ENCODE measurements around the gene SDK1. TPM values are rescaled to one million over a fixed set of nuclear protein-coding genes. Genes with fewer than 3 reads are reported as not detected.

The SDK1 gene
- total and polyA plus RNA-seq, 2 donors (not counting 3 experiments of a cell fraction or from before 2014, with no cell fraction given): 1.6 to 3.9 TPM

DNA sequence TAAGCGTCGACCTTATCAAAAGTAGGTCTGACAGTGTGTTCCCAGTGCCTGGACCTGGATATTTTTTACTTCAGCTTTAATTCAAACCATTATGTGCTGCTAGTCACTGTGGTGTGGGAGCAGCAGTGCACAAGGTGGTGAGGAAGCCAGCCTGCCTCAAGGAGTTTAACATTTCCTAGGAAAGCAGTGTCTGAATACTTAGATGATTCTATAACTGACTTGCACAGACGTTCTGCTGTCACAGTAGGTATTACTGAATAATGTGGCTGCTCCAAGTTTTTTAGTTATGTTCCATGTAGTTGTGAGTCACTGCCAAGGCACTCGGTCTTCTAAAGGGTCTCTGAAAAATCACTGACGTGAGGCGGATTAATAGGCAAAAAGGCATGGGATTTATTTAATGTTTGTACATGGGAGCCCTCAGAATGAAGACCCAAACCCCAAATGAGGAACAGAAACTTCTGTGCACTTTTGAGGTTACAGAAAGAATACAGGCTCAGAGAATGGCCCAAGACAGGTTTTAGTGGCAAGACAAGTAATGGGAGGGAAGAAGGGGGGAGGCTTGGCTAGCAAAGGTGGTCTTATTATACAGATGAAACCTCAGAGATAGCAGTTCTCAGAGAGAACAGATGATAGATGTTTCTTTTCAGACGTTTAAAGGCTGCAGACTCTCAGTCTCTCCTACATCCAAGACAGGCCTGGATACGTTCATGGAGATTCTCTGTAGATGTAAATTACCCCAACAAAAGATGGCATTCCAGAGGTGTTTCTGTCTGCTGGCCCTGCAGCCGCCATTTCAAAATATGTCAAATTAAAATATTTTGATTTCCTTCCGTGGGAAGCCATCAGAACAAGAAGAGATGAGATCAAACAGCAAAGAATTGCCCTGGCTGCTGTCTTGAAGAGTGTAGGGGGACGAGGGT is 209.3 kb downstream of the SDK1 start:
- BruUV-seq (replicated peaks): no TSS peak
- Histone ChIP-seq H3K4me1 (ENCODE audit: control insufficient read depth, extremely low read depth, insufficient read depth, low read length) (no peaks in the 10 kb centered on the region), H3K79me2 (ENCODE audit: control insufficient read depth, insufficient read depth, low read length) (no peaks in the 10 kb centered on the region), H3K27ac (ENCODE audit: insufficient read depth, low read depth, low read length) (no peak overlapping the region), H3K9me3 (replicated peaks; ENCODE audit: control insufficient read depth, insufficient read depth, low read length) (no peaks in the 10 kb centered on the region), H2AFZ (ENCODE audit: low read depth, low read length) (no peak overlapping the region), H3K4me3 (replicated peaks in 1 of 3; ENCODE audit: insufficient read depth in 1 of 3, low read depth in 1 of 3, low read length in 3 of 3) (no peak overlapping the region), H3K4me2 (ENCODE audit: insufficient read depth, low read length) (no peak overlapping the region), H3K36me3 (ENCODE audit: control insufficient read depth in 2 of 2, extremely low read depth in 1 of 2, insufficient read depth in 2 of 2, low read length in 2 of 2) (no peaks in the 10 kb centered on the region), H3K9me1 (replicated peaks; ENCODE audit: control insufficient read depth, extremely low read depth, insufficient read depth, low read length) (no peaks in the 10 kb centered on the region), H3K9ac (replicated peaks; ENCODE audit: extremely low read depth, insufficient read depth, low read length) (no peak overlapping the region), H4K20me1 (replicated peaks; ENCODE audit: control insufficient read depth, extremely low read depth, insufficient read depth, low read length) (no peaks in the 10 kb centered on the region), H3K27me3 (ENCODE audit: control insufficient read depth in 2 of 2, insufficient read depth in 2 of 2, low read length in 2 of 2) (no peaks in the 10 kb centered on the region)
- intact Hi-C loops (cut with micrococcal nuclease) (no loop called here), dilution Hi-C loops (cut with MboI; ENCODE audit: extremely low pct_ligation_motif_present, low sequenced_read_pairs) (no loop called here)
- POLR2A ChIA-PET: interaction anchor here (0.6 kb wide), 1 partner anchor 1058 kb away, joined by 4 read pairs; no protein-coding TSS in a partner anchor
- DNase-seq (ENCODE audit: low read depth, low spot score) (no peak), FAIRE-seq (no peak)
- no peak for TF ChIP-seq EZH2 (IDR thresholded peaks at IDR 0.05; ENCODE audit: borderline replicate concordance, low read depth, low read length, severe bottlenecking)
- no peak for TF ChIP-seq JUN (IDR thresholded peaks at IDR 0.05; ENCODE audit: borderline replicate concordance, insufficient read depth, insufficient read length, low read depth)
- TF ChIP-seq, protein P1, sequence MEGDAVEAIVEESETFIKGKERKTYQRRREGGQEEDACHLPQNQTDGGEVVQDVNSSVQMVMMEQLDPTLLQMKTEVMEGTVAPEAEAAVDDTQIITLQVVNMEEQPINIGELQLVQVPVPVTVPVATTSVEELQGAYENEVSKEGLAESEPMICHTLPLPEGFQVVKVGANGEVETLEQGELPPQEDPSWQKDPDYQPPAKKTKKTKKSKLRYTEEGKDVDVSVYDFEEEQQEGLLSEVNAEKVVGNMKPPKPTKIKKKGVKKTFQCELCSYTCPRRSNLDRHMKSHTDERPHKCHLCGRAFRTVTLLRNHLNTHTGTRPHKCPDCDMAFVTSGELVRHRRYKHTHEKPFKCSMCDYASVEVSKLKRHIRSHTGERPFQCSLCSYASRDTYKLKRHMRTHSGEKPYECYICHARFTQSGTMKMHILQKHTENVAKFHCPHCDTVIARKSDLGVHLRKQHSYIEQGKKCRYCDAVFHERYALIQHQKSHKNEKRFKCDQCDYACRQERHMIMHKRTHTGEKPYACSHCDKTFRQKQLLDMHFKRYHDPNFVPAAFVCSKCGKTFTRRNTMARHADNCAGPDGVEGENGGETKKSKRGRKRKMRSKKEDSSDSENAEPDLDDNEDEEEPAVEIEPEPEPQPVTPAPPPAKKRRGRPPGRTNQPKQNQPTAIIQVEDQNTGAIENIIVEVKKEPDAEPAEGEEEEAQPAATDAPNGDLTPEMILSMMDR (IDR thresholded peaks at IDR 0.05; ENCODE audit: extremely low read depth in 1 of 2, insufficient read depth in 1 of 2, low read depth in 1 of 2, low read length in 2 of 2): no peak
- no peak for TF ChIP-seq POLR2AphosphoS5 (IDR thresholded peaks at IDR 0.05; ENCODE audit: insufficient read depth, low read depth, low read length)
- CTCF ChIA-PET: no interaction called here

Data from endothelial cell of umbilical vein (primary cell).